Stimulated activated CD8-positive, alpha-beta memory T cell treated with anti-CD3 and anti-CD28 coated beads, Interleukin-4, amount 100 ng/mL, for 1 hour (primary cell): ENCODE results near the gene ZIC1.

Experiments used
- DNase-seq, 2 donors: peaks; one replicate each; pipeline ENCODE4 v3.0.0-alpha.2; 2020; ENCODE audit warnings: low read depth in 2 of 2, low spot score in 1 of 2

Gene ZIC1

GRCh38 chr3:147380387-147380951 is 28.7 kb upstream of the ZIC1 start:
- DNase-seq: no peak

- DNase-seq: no peak
Measured at GRCh38 chr3:147380977-147381376, 28.2 kb upstream of the ZIC1 start.

GRCh38 chr3:147381596-147381995 is 27.6 kb upstream of the ZIC1 start:
- DNase-seq: no peak

- DNase-seq: no peak
Measured at GRCh38 chr3:147383617-147384016, 25.5 kb upstream of the ZIC1 start.

GRCh38 chr3:147384210-147385058 is 24.7 kb upstream of the ZIC1 start:
- no peak for DNase-seq

- DNase-seq: no peak
Measured at GRCh38 chr3:147385059-147386012, 23.8 kb upstream of the ZIC1 start.

- DNase-seq: no peak
Measured at GRCh38 chr3:147387291-147387884, 21.8 kb upstream of the ZIC1 start.

GRCh38 chr3:147387885-147388699 is 21.1 kb upstream of the ZIC1 start:
- DNase-seq: no peak

- DNase-seq: no peak
Measured at GRCh38 chr3:147388700-147389580, 20.2 kb upstream of the ZIC1 start.

GRCh38 chr3:147389717-147390116 is 19.4 kb upstream of the ZIC1 start:
- DNase-seq: no peak

- no peak for DNase-seq
Measured at GRCh38 chr3:147390589-147391569, 18.3 kb upstream of the ZIC1 start.

GRCh38 chr3:147391781-147392624 is 17.2 kb upstream of the ZIC1 start:
- DNase-seq: no peak

GRCh38 chr3:147392625-147392946 is 16.6 kb upstream of the ZIC1 start:
- DNase-seq: no peak

GRCh38 chr3:147393261-147393942 is 15.8 kb upstream of the ZIC1 start:
- DNase-seq: no peak

GRCh38 chr3:147393943-147394883 is 15.0 kb upstream of the ZIC1 start:
- DNase-seq: no peak

- DNase-seq: no peak
Measured at GRCh38 chr3:147394884-147395225, 14.3 kb upstream of the ZIC1 start.
